Cortex of kidney (tissue), 1 donor: ENCODE measurements around the gene C1orf87.

Source experiments
- DNase-seq: peaks from one replicate; lab custom pipeline; 2025; lab: John Stamatoyannopoulos, UW

C1orf87 gene, protein sequence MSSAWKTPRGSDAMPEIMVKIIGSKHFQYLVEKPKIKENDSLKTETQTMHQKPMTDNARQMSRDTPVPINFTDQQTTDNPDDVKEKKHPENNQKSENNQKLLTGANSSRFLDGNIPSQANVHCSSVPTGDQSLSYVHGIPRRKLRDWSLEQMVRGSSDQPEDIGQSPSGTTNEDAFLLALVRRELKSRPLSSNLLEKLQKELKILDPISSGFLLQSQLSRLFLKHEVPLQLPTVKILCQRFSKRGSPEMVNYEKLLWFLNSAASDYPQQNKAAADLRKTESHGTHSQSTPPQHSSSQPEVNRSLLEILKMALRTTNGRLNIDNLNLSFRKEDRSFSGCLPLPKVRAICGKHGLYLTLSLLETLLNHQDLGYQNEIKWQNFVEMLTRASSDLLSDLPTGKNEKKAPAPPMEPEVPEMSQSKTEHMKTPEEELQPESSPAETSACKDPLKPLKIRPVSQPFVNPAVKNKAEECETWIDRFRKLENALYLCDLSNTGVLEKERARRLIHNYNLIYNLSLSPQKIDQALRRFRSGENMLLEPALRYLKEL

DNA sequence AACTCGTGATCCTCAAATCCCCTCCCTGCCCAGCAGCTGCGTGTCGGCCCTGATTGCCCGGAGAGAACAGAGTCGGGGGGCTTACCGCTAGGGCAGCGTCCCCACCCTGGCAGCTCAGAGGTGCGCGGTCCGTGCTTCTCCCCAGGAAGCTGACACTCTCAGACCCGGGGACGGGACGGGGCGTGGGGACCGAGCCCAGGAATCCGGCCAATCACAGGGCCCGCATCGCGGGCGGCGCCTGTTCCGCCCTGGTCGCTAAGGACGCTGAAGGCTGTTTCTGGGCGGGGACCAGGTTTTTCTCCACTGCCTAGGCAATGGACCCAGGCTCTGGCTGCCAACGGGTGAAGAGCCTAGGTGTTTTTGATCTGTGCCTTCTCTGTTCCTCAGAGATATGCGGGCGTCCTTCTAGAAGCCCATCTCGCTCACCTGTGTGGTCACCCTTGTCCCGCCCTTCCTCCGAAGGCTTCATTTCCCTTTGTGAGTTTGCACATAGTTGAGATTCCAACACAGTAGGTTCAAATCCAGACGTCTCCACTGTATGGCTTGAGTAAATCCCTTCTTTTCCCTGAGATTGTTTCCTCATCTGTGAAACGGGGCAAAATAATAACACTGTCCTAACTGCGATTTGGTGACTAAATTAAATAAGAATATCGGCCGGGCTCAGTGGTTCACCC lies at the start of gene C1orf87:
Gene C1orf87, minus strand, starts transcription at position 166 of the 674 bp plus-strand sequence. CDS start 1,127 bp downstream, outside the sequence.
- no peak for DNase-seq

DNA sequence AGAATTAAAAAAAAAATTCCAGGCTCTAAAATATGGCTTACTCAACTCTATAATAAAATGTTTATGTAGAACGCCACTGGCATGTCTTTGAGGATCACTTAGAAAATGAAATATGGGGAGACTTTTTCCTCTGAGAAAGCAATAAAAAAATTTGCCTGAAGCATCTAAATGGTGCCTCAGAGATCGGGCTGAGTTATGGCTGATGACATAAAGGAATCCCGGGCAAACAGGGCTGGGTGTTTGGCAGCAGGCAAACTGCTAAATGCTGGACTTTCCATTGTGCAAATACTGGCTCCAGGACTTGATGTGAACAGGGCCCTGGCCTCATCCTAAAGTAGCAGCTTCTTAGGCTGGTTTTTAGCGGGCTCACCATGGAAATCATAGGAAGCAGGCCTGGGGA lies 44.5 kb upstream of the C1orf87 start:
- DNase-seq = no peak

DNA sequence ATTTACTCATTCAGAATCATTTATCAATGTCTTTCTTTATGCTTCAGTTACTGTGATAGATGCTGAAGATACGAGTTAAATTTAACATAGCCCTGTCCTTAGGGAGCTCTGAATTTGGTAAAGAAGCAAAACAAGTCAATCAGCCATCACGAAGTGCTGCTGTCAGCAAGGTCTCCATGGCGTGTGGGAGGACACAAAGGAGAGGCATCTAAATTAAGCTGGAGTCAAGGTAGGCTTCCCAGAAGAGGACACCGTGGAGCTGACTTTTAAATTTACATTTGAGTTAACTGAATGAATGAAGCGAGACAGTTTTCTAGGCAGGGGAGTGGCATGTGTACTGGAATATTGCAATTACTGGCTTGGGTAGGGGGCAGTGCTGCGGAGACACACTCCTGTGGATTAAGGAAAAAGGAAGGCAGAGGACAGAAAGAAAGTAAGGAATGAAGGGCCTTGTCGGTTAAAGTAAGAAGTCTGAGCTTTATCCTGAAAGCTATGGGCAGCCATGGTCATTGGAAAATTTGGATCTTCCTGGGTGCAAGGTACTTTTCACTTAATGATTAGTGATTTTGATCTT lies 41.3 kb upstream of the C1orf87 start:
- no peak for DNase-seq

DNA sequence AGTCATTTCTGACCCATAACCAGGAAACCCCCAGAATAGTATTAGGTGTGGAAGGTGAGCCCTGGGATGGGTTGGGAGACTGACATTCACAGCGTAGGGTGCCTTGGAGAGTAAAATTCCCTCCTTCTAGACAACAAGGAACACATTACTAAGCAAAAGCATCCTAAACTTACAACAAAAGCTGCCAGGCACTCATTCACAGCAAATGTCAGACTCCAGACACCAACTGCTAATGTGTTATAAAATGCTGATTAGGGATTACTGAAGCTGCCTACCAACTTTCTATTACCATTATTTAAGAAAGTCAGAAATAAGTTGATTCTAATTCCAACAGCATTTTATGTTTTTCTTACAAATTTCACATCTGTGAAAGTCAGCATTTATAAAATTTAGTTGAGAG lies 40.0 kb upstream of the C1orf87 start:
- no peak for DNase-seq

DNA sequence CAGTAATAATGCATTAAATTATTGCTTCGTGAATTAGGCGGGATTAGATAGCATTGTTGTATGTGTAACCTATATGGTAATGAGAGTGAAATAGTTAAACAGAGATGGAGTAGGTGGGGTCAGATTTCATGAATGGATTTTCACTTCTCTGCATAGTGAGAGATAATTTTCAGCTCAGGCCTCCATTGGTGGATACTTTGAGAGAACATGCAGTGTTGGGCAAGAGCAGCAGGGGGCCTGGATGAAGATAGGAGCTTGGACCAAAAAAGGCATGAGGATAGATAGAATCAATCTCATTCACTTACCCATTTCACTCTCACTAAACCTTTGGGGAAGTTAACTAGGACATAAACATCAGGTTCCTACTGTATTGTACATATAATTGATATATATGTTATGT lies 39.5 kb upstream of the C1orf87 start:
- no peak for DNase-seq

DNA sequence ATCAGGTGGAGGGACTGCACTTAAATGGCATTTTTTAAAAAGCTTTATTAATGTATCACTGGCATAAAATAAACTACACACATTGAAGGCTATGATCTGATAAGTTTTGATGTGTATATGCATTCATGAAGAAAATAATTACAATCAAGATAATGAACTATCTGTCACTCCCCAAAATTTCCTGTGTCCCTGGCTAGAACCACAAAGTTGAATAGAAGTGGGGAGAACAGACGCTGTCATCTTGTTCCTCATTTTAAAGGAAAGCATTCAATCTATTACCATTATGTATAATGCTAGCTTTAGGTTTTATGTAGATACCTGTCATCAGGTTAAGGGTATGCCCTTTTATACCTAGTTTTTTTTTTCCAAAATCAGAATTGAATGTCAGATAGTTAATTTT lies 38.1 kb upstream of the C1orf87 start:
- no peak for DNase-seq

DNA sequence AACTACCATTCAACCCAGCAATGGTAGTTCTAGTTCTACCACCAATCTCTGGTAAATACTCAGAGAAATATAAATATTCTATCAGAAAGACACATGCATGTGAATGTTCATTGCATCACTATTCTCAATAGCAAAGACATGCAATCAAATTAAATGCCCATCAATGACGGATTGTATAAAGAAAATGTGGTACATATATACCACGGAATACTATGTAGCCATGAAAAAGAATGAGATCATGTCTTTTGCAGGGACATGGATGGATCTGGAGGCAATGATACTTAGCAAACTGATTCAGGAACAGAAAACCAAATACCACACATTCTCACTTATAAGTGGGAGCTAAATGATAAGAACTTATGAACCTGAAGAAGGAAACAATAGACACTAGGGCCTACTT lies 37.5 kb upstream of the C1orf87 start:
- DNase-seq = no peak

DNA sequence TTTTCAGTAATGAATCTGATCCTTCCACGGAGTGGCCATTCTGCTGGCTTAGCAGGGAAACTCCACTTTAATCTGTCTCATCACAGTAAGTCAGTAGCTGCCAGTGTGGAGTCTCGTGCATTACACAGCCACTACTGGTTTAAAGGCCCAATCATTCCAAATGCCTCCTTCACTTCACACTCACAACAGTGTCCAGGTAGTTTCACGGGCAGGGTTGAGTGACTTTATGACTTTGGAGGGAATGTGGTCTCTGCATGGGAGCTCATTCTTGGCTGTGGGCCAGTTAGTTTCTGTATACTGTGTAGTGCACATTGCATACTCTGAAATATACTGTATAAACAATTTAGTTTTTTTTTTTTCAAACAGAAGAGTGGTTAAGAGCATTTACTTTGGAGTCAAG lies 34.6 kb upstream of the C1orf87 start:
- DNase-seq = no peak

DNA sequence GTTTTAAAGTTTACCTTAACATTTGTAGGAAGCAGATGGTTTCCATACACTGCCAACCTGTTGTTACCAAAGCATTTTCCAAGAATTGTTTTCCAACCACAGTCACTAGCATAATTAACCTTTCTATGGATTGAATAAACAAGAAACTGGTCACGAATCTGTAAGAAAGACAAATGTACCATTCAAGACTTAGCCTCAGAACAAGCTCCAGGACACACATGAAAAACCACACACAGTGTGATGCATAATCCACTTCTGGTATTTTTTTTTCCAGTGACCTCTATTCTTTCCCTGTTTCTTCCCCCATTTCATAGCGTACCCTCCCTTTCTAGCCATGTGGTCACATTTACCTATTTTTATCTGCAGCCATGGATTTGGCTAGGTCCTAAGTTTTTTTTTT lies 29.6 kb upstream of the C1orf87 start:
- DNase-seq = no peak

DNA sequence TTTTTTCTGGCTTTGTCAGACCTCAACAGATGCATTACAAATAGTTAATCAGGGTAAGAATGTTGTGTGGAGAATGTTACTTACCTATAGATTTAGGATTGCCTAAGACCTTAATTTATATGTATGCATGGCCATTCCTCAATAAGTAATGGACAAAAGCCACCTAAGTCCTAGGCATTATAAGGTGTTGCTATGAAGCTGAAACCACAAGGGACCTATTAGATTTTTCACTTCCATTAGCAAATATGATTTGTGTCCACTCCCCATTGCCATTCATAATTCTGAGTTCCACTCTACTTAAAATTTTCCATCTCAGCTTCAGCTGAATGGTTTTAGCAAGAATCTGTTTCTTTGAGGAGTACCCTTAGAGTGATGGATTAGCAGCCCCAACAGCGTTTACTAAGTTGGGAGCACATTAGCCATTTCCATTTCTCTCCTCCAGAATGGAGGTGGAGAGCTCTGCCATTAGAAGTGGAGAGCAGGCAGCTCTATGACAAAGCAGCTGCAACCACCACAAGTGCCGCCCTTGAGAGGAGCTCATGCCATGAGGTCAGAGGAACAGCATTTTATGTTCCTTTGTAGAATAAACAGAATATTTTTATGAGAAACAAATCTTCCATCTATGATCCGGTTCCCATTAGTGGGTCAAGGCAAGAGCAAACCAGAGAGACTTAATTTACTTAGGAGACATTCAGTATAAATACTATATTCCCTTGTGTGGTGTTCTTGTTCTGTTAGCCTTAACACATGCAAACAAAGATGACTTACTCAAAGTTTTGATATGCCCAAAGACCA lies 28.9 kb upstream of the C1orf87 start:
- DNase-seq = no peak

DNA sequence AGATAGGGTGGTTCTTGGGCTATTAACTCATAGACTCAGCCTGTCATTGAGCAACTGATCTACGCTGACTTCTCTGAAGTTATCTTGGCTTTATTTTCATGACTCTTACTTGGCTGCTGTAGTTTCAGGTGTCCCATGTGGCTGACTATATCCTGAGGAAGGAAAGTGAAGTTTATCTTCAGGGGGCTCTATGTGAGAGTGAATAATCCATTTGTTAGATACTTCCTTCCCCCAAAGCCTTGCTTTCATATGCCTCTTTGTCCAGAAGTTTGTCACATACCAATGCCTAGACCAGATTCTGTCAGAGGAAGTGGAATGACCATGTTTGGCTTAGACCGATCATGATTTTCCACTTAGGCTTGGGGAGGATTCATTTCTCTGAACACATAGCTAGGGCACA lies 27.9 kb upstream of the C1orf87 start:
- DNase-seq = no peak

DNA sequence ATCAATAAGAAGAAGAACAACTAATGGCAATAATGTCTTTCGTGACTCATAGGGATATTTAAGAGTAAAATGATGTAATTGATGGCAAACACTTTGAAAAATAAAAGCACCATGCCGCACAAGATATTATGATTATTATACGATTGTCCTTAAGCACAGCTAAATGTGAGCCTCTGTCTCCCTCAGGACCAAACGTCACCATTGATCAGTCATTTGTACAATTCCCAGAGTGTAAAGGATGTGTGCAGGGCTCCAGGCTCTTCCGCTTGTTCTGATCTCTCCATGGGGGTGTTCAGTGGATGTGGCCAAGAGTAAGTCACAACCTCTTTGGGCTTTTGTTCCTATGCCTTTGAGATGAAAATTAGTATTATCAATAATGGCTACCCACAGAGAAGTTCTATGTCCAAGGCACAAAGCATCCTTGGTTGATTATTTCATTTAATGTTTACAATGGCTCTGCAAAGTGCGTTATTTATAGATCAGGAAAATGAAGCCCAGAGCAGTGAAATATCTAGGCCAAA lies 17.7 kb upstream of the C1orf87 start:
- no peak for DNase-seq

DNA sequence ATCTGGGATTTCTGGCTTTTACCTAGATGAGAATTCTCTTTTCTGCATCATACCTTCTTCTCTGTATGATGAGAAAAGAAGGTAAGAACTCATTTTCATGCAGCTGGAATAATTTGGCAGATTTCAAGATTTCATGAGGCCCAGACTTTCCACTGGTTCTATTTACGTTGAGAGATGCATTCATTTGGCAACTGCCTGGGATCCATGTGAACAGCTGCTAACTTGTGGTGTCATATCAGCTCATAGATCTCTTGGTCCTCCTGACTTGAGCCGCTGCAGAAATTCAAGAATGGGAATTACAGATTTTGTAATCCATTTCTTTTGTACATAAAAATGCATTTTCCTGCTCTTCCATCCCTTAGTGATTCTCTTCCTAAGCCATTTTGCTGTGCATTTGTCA lies 17.1 kb upstream of the C1orf87 start:
- DNase-seq = no peak

DNA sequence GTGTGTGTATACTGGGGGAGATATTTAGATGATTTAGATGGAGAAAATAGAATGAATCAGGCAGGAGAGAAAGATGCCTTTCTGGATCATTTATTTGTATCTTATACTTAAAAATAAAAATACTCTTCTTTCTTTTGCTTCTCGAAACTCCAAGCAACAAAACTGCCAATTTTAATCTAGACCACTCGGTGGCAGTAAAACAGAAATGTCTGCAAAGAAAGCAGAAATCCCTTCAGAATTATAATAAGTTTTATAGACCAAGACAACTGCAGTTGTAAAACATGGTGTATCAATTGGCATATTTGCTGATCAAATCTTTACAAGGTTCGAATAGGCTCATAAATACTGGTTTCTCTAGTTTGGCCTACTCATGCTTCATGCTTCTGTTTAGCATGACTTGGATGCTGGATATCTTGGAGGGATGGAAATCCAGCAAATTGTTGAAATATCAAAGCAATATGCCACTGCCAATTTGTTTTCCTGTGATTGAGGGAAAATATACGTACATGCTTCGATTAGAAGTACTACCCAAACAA lies 15.1 kb upstream of the C1orf87 start:
- no peak for DNase-seq

DNA sequence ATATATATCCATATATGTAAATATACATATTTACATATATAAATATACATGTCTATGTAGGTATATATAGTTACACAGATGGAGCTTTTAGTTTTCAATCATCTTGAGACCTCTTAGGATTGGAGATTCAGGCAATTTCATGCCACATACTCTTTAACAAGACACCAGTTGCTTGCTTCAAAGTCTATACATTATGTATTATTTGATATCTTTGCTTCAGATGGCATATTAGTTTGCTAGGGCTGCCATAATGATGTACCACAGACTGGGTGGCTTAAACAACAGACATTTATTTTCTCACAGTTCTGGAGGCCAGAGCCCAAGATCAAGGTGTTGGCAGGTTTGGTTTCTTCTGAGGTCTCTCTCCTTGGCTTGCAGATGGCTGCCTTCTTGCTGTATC lies 14.1 kb upstream of the C1orf87 start:
- no peak for DNase-seq

DNA sequence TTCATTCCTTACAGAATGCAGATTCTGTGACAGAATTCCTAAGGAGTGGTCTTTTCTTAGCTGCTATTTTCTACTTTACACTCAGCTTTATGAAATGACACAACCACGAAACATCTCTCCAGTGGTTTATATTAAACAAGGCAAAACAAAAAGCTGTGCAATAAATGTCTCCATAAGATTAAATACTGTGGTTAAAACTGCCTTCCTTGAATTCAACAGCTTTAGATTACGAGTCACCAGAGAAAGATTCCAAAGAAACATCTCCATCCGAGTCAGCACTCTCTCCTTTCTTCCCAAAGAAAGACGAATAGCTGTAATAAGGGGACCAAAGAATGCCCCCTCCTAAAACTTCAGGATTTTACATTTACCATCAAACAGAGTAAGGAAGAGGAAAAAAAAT lies 4.6 kb upstream of the C1orf87 start:
- no peak for DNase-seq

DNA sequence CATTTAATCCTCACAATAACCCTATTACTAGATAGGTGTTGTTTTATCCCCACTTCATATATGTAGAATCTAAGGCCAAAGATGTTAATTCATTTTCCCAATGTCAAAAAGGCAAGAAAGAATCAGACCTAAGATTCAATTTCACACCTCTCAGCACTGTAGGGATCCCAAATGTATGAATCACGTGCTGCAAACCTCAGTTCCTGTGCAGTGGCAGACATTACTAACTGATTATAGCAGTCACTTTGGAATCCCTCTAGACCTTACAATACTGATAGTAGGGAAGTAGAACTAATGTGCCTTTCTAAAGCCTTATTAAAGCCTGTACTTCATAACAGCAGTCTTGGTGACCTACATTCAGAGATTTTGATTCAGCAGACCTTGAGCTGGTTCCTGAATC lies 2.3 kb downstream of the C1orf87 start:
- DNase-seq = no peak

DNA sequence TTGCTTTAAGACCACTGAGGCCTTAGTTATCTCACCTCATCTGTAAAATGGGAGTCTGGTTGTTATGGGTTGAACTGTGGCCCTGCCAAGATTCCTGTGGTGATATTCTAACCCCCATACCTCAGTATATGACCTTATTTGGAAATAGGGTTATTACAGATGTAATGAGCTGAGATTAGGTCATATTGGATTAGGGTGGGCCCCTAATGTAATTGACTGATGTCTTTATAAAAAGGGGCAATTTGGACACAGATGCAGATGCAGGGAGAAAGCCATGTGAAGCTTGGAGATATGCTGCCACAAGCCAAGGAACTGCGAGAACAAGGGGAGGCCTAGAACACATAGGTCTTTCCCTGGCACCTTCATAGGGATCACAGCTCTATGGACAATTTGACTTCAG lies 3.9 kb downstream of the C1orf87 start:
- DNase-seq = no peak

DNA sequence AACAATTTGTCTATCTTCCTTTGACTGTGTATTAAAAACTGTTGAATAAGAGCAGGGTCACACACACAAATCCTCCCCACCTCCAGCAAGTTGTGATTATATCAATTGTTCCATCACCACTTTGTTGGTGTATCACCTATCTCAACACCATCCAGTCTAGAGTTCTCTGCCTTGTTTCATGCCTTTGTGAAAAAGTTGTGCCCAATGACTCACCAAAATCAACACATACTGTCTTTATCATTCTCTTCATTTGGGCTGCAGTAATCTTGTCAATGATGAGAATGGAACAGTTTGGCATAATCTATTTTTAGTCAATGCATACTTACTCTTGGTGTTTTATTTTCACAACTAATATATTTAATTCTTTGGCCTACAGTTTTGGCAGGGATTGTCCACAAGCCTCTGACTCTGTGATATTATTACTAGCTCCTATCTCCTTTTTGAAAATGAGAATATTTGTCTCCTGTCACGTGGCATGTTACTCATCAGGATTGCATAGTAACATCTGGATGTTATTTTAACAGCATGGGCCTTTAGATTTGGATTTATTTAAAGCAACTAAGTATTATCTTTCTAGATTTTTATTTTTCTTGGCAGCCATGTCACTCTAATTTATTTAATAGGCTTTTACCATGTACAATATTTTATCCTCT lies 5.1 kb downstream of the C1orf87 start:
- DNase-seq = no peak

DNA sequence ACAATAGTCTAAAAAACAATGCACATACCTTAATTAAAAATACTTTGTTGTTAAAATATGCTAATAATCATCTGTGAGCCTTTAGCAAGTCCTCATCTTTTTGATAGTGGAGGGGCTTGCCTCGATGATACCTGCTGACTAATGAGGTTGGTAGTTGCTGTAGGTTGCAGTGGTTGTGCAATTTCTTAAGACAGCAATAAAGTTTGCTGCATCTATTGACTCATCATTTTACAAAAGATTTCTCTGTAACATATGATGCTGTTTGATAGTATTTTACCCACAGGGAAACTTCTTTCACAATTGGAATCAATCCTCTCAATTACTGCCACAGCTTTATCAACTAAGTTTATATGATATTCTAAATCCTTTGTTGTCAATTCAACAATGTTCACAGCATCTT lies 7.6 kb downstream of the C1orf87 start:
- DNase-seq = no peak

DNA sequence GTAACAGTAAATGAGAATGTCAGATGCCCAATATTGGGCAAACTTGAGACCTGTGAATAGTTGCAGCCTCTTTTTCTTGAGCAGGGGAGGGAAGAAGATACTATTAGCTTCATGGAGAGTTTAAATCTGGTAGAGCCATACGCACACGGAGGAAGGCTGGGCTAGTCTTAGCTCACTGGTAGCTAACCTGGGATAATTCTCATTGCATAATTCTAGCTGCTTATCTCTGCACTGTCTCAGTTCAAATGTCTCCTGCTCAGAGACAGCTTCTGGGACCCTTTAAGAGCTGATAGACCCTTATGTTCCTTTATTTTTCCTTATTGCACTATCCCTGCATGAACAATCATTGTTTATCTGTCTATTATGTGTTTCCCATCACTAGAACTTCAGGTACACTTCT lies 8.4 kb downstream of the C1orf87 start:
- DNase-seq = no peak
